Daoy (cell line): ENCODE results near the gene CD99L2. TPM values are rescaled to one million over a fixed set of nuclear protein-coding genes. Genes with fewer than 3 reads are reported as not detected.
"Not testable (repeated sequence)": the region's sequence is repeated elsewhere in the genome, so short reads cannot be mapped to it uniquely, and the experiment has no call there.

ENCODE experiments used
- DNase-seq: peaks from one replicate; pipeline ENCODE4 v3.0.0-alpha.2; 2015; ENCODE audit warnings: low read depth
- total RNA-seq: library from RNA; depleted of rRNA; stranded (reverse); fragments of >200 nt; shearing (Covaris generic); gene quantifications from 2 replicates; pipeline ENCODE4 v1.2.3, GENCODE V29; 2014

Gene CD99L2
- total RNA-seq, 1 experiment from 2014 or later = 15.8 TPM

GRCh38 chrX:150897421-150898320, 797 bp downstream of the CD99L2 start:
- DNase-seq = peak; percentile 12

- no peak for DNase-seq
Observed at GRCh38 chrX:150896632-150897031, 1.8 kb downstream of the CD99L2 start.

- DNase-seq = no peak
Observed at GRCh38 chrX:150893936-150894335, 4.5 kb downstream of the CD99L2 start.

- DNase-seq = no peak
Observed at GRCh38 chrX:150889131-150889530, 9.3 kb downstream of the CD99L2 start.

- DNase-seq = peak; percentile 17
Observed at GRCh38 chrX:150887906-150888465, 10.5 kb downstream of the CD99L2 start.

- DNase-seq = not testable (repeated sequence)
Observed at GRCh38 chrX:150887268-150887667, 11.2 kb downstream of the CD99L2 start.

GRCh38 chrX:150886381-150886780, 12.1 kb downstream of the CD99L2 start:
- no peak for DNase-seq

GRCh38 chrX:150880808-150881165, 17.7 kb downstream of the CD99L2 start:
- DNase-seq = no peak

- no peak for DNase-seq
Observed at GRCh38 chrX:150879855-150880807, 18.3 kb downstream of the CD99L2 start.

GRCh38 chrX:150875621-150876020, 22.8 kb downstream of the CD99L2 start:
- DNase-seq = not testable (repeated sequence)

- DNase-seq = no peak
Observed at GRCh38 chrX:150874448-150874847, 24.0 kb downstream of the CD99L2 start.

- peak; percentile 15 for DNase-seq
Observed at GRCh38 chrX:150873616-150874015, 24.9 kb downstream of the CD99L2 start.

GRCh38 chrX:150872773-150873336, 25.6 kb downstream of the CD99L2 start:
- DNase-seq = no peak

- DNase-seq = no peak
Observed at GRCh38 chrX:150871341-150871811, 27.1 kb downstream of the CD99L2 start.

GRCh38 chrX:150870487-150871340, 27.8 kb downstream of the CD99L2 start:
- no peak for DNase-seq

GRCh38 chrX:150870029-150870428, 28.4 kb downstream of the CD99L2 start:
- DNase-seq = no peak

GRCh38 chrX:150869450-150869849, 29.0 kb downstream of the CD99L2 start:
- DNase-seq = no peak

- no peak for DNase-seq
Observed at GRCh38 chrX:150868625-150869024, 29.8 kb downstream of the CD99L2 start.

- no peak for DNase-seq
Observed at GRCh38 chrX:150864127-150864526, 34.3 kb downstream of the CD99L2 start.

- no peak for DNase-seq
Observed at GRCh38 chrX:150863191-150863590, 35.3 kb downstream of the CD99L2 start.

- no peak for DNase-seq
Observed at GRCh38 chrX:150857453-150857852, 41.0 kb downstream of the CD99L2 start.
